H1 (cell line): ENCODE measurements around the gene VAT1L. TPM values are rescaled to one million over a fixed set of nuclear protein-coding genes. Genes with fewer than 3 reads are reported as not detected.

Experiments used
- CTCF ChIA-PET: fragments of 300-600 bp; sonication (Branson Sonifier 250); formaldehyde crosslinking; loops from one replicate; lab custom pipeline; 2021; ENCODE audit not compliant: partially characterized antibody; lab: Charles Lee
- POLR2A ChIA-PET: fragments of 300-600 bp; sonication (Branson Sonifier 250); formaldehyde crosslinking; loops from one replicate; lab custom pipeline; 2021; ENCODE audit warnings: inconsistent platforms; ENCODE audit not compliant: partially characterized antibody; lab: Charles Lee
- DNase-seq, 2 experiments: peaks; one replicate each; pipeline versions ENCODE4 v3.0.0 to v3.0.0-alpha.2; 2010 to 2022; ENCODE audit warnings: low spot score in 2 of 2, low read depth in 1 of 2, mixed read lengths in 1 of 2
- FAIRE-seq: peaks from 2 replicates; lab custom pipeline; 2011; peaks lifted over from hg19 to GRCh38; lab: Jason Lieb, UNC
- H2AFZ ChIP-seq: 2 replicates; pipeline ENCODE4 v1.8.1; 2012; ENCODE audit warnings: low read length, inconsistent platforms
- H2AK5ac ChIP-seq: 2 replicates; pipeline ENCODE4 v1.6.1; 2013; ENCODE audit warnings: low read depth, low read length
- H2BK120ac ChIP-seq: replicated peaks from 2 replicates; pipeline ENCODE3; 2013; ENCODE audit warnings: low read depth, low read length, inconsistent platforms
- H2BK12ac ChIP-seq: 2 replicates; pipeline ENCODE4 v1.6.1; 2013; ENCODE audit warnings: low read depth, low read length
- H2BK15ac ChIP-seq: 2 replicates; pipeline ENCODE4 v1.6.1; 2013; ENCODE audit warnings: low read length
- H2BK20ac ChIP-seq: 2 replicates; pipeline ENCODE4 v1.6.1; 2013; ENCODE audit warnings: low read length
- H2BK5ac ChIP-seq: 2 replicates; pipeline ENCODE4 v1.6.1; 2013; ENCODE audit warnings: low read depth, low read length
- H3K14ac ChIP-seq: 2 replicates; pipeline ENCODE4 v1.6.1; 2013; ENCODE audit warnings: inconsistent platforms; ENCODE audit not compliant: insufficient read length
- H3K18ac ChIP-seq: 2 replicates; pipeline ENCODE4 v1.6.1; 2013; ENCODE audit warnings: low read length; ENCODE audit errors: extremely low read depth
- H3K23ac ChIP-seq: 2 replicates; pipeline ENCODE4 v1.6.1; 2013; ENCODE audit warnings: inconsistent platforms; ENCODE audit not compliant: insufficient read length
- H3K23me2 ChIP-seq: 2 replicates; pipeline ENCODE4 v1.6.1; 2013; ENCODE audit warnings: low read depth, low read length
- H3K27ac ChIP-seq: 2 replicates; pipeline ENCODE4 v1.6.1; 2011; ENCODE audit warnings: low read depth, low read length, inconsistent platforms
- H3K27me3 ChIP-seq, 4 experiments: replicated peaks in 1 of 4; 1 replicate in 1 of 4; 2 replicates in 3 of 4; pipeline versions ENCODE4 v1.6.1 to v1.8.1; 2011 to 2013; ENCODE audit warnings: low read length in 3 of 4, mild to moderate bottlenecking in 3 of 4, inconsistent platforms in 2 of 4, mixed read lengths in 2 of 4, moderate library complexity in 1 of 4; ENCODE audit not compliant: control insufficient read depth in 3 of 4, insufficient read depth in 3 of 4; ENCODE audit errors: extremely low read depth in 1 of 4
- H3K36me3 ChIP-seq, 4 experiments: 2 replicates each; pipeline versions ENCODE4 v1.6.1 to v1.8.1; 2011 to 2013; ENCODE audit warnings: mild to moderate bottlenecking in 4 of 4, low read length in 3 of 4, moderate library complexity in 2 of 4, control low read depth in 1 of 4, inconsistent platforms in 1 of 4; ENCODE audit not compliant: insufficient read depth in 4 of 4, control insufficient read depth in 2 of 4
- H3K4ac ChIP-seq: replicated peaks from 2 replicates; pipeline ENCODE3; 2013; ENCODE audit warnings: low read length, low read depth, mixed read lengths, inconsistent platforms; ENCODE audit not compliant: insufficient read length
- H3K4me1 ChIP-seq, 4 experiments: replicated peaks in 1 of 4; 1 replicate in 1 of 4; 2 replicates in 3 of 4; pipeline versions ENCODE4 v1.6.1 to v1.8.1; 2011 to 2013; ENCODE audit warnings: low read length in 3 of 4, inconsistent platforms in 2 of 4, mixed read lengths in 1 of 4; ENCODE audit not compliant: insufficient read depth in 4 of 4, control insufficient read depth in 3 of 4
- H3K4me2 ChIP-seq, 2 experiments: 2 replicates each; pipeline versions ENCODE4 v1.6.1 to v1.8.1; 2011 to 2013; ENCODE audit warnings: low read depth in 2 of 2, low read length in 2 of 2, control low read depth in 1 of 2, inconsistent platforms in 1 of 2, mild to moderate bottlenecking in 1 of 2; ENCODE audit not compliant: insufficient read depth in 1 of 2
- H3K4me3 ChIP-seq, 4 experiments: fragments of 200-600, 300-600 bp in 1 of 4; sonication (generic), shearing (Covaris generic), sonication (Bioruptor Twin) in 1 of 4; 2 replicates each; pipeline versions ENCODE4 v1.5.1 to v1.8.1; 2011 to 2016; ENCODE audit warnings: low read length in 4 of 4, low read depth in 3 of 4, control low read depth in 2 of 4, inconsistent platforms in 2 of 4, mild to moderate bottlenecking in 2 of 4, mixed read lengths in 1 of 4, moderate library complexity in 1 of 4; ENCODE audit not compliant: insufficient read depth in 2 of 4; ENCODE audit errors: extremely low read depth in 1 of 4
- H3K56ac ChIP-seq: replicated peaks from 2 replicates; pipeline ENCODE3; 2013; ENCODE audit warnings: low read depth, mild to moderate bottlenecking, mixed read lengths, low read length, inconsistent platforms; ENCODE audit not compliant: insufficient read length
- H3K79me1 ChIP-seq: 2 replicates; pipeline ENCODE4 v1.6.1; 2013; ENCODE audit warnings: low read depth, low read length, control low read depth
- H3K79me2 ChIP-seq, 2 experiments: 2 replicates each; pipeline versions ENCODE4 v1.6.1 to v1.8.1; 2012 to 2013; ENCODE audit warnings: low read length in 2 of 2, mild to moderate bottlenecking in 2 of 2, inconsistent platforms in 1 of 2; ENCODE audit not compliant: insufficient read depth in 2 of 2, control insufficient read depth in 1 of 2
- H3K9ac ChIP-seq, 4 experiments: replicated peaks in 1 of 4; 1 replicate in 1 of 4; 2 replicates in 3 of 4; pipeline versions ENCODE4 v1.6.1 to v1.8.1; 2011 to 2013; ENCODE audit warnings: low read depth in 3 of 4, low read length in 3 of 4, control low read depth in 2 of 4, mild to moderate bottlenecking in 2 of 4, moderate library complexity in 2 of 4, inconsistent platforms in 1 of 4; ENCODE audit errors: extremely low read depth in 1 of 4
- H3K9me3 ChIP-seq, 2 experiments: 2 replicates each; pipeline versions ENCODE4 v1.6.1 to v1.8.1; 2012 to 2013; ENCODE audit warnings: mild to moderate bottlenecking in 2 of 2, moderate library complexity in 2 of 2, control low read depth in 1 of 2, inconsistent platforms in 1 of 2, low read depth in 1 of 2, low read length in 1 of 2, mixed read lengths in 1 of 2; ENCODE audit not compliant: insufficient read depth in 2 of 2
- H4K20me1 ChIP-seq, 2 experiments: replicated peaks in 1 of 2; 2 replicates each; pipeline versions ENCODE3 to v1.8.1; 2011 to 2013; ENCODE audit warnings: inconsistent platforms in 2 of 2, low read length in 2 of 2, mild to moderate bottlenecking in 1 of 2; ENCODE audit not compliant: insufficient read depth in 2 of 2, control insufficient read depth in 1 of 2
- H4K5ac ChIP-seq: 2 replicates; pipeline ENCODE4 v1.6.1; 2013; ENCODE audit warnings: low read length, low read depth, mixed read lengths, inconsistent platforms; ENCODE audit not compliant: insufficient read length
- H4K8ac ChIP-seq: 2 replicates; pipeline ENCODE4 v1.8.0; 2013; ENCODE audit warnings: mild to moderate bottlenecking, moderate library complexity, low read length, inconsistent platforms; ENCODE audit not compliant: insufficient read depth; ENCODE audit errors: extremely low read depth
- H4K91ac ChIP-seq: replicated peaks from 2 replicates; pipeline ENCODE3; 2013; ENCODE audit warnings: low read length, mixed read lengths, inconsistent platforms; ENCODE audit not compliant: insufficient read length
- CBX8 ChIP-seq: fragments of 300-800, 300-1000 bp; sonication (generic); IDR thresholded peaks from 2 replicates; pipeline ENCODE4 v1.7.1; 2016; ENCODE audit warnings: low read depth, low read length, borderline replicate concordance
- EZH2 ChIP-seq: fragments of 200-600 bp; sonication (generic); IDR thresholded peaks from 2 replicates; pipeline ENCODE4 v1.7.1; 2012; ENCODE audit warnings: low read depth, mild to moderate bottlenecking, moderate library complexity, low read length, inconsistent platforms; ENCODE audit not compliant: severe bottlenecking
- HDAC2 ChIP-seq, 2 experiments: fragments of 300-600 bp in 1 of 2; sonication (generic) in 1 of 2; IDR thresholded peaks; 2 replicates each; pipeline ENCODE4 v1.6.1; 2011 to 2012; ENCODE audit warnings: low read depth in 2 of 2, low read length in 2 of 2, mild to moderate bottlenecking in 2 of 2, moderate library complexity in 2 of 2, borderline replicate concordance in 1 of 2, inconsistent platforms in 1 of 2
- KDM1A ChIP-seq: fragments of 200-600, 300-600 bp; sonication (generic); IDR thresholded peaks from 2 replicates; pipeline ENCODE4 v1.7.1; 2016; ENCODE audit warnings: mild to moderate bottlenecking, low read length, borderline replicate concordance
- NRF1 ChIP-seq: IDR thresholded peaks from 2 replicates; pipeline ENCODE4 v1.6.1; 2011; ENCODE audit warnings: mild to moderate bottlenecking, low read depth, low read length, improper control_type of control experiment
- POLR2A ChIP-seq, 2 experiments: IDR thresholded peaks; 1 replicate in 1 of 2; 2 replicates in 1 of 2; pipeline ENCODE4 v1.6.1; 2011; ENCODE audit warnings: low read depth in 2 of 2, low read length in 2 of 2, mild to moderate bottlenecking in 2 of 2; ENCODE audit errors: control extremely low read depth in 1 of 2
- POU5F1 ChIP-seq: IDR thresholded peaks from 2 replicates; pipeline ENCODE4 v1.6.1; 2011; ENCODE audit warnings: low read depth, mild to moderate bottlenecking, low read length, moderate library complexity
- RAD21 ChIP-seq, 2 experiments: IDR thresholded peaks in 1 of 2; conservative IDR thresholded peaks in 1 of 2; 2 replicates each; pipeline ENCODE4 v1.6.1; 2011; ENCODE audit warnings: low read depth in 2 of 2, low read length in 2 of 2, improper control_type of control experiment in 1 of 2, inconsistent platforms in 1 of 2, mild to moderate bottlenecking in 1 of 2, moderate library complexity in 1 of 2
- RBBP5 ChIP-seq: IDR thresholded peaks from 2 replicates; pipeline ENCODE4 v1.7.1; 2012; ENCODE audit warnings: low read depth, mild to moderate bottlenecking, inconsistent platforms, low read length, moderate library complexity, borderline replicate concordance
- TCF12 ChIP-seq: IDR thresholded peaks from 2 replicates; pipeline ENCODE4 v1.6.1; 2011; ENCODE audit warnings: low read depth, mild to moderate bottlenecking, low read length
- TEAD4 ChIP-seq: IDR thresholded peaks from 2 replicates; pipeline ENCODE4 v1.6.1; 2012; ENCODE audit warnings: low read depth, low read length, inconsistent platforms, mixed read lengths
- WGBS, 2 experiments: shearing (Covaris generic) in 1 of 2; methylation state at CpG; one replicate each; pipeline versions ENCODE4 v1.1.6 to v1.1.7; 2013 to 2015; ENCODE audit warnings: low lambda C conversion rate in 2 of 2, mixed read lengths in 2 of 2, inconsistent platforms in 1 of 2, low coverage in 1 of 2, missing lambda C conversion rate in 1 of 2; ENCODE audit not compliant: insufficient replicate concordance in 2 of 2, insufficient coverage in 1 of 2, insufficient read length in 1 of 2; ENCODE audit errors: extremely low coverage in 1 of 2, missing lambda C conversion rate in 1 of 2; 5-methylcytosine and 5-hydroxymethylcytosine counted together
- polyA plus RNA-seq, 7 experiments: library from polyadenylated mRNA; depleted of rRNA in 3 of 7; stranded (reverse) in 5 of 7; unstranded in 2 of 7; fragments of >200 nt in 5 of 7; fragments of 200-250 nt in 2 of 7; gene quantifications; 1 replicate in 5 of 7; 2 replicates in 1 of 7; 4 replicates in 1 of 7; pipeline versions ENCODE4 v1.2.1 to v1.2.3, GENCODE V29; 2011 to 2013; ENCODE audit warnings: missing spikeins in 2 of 7, mixed read lengths in 2 of 7
- total RNA-seq: library from RNA; stranded (reverse); fragmentation: NEBNext Ultra II Directional; extraction: Animal tissue kit (Norgen Biotek cat#: 25700); gene quantifications from 2 replicates; pipeline ENCODE4 v1.2.1, GENCODE V29; 2021
- TF ChIP-seq, protein P1 (sequence below): IDR thresholded peaks from 2 replicates; pipeline ENCODE4 v1.6.1; 2012; ENCODE audit warnings: inconsistent platforms
- TF ChIP-seq, protein P2 (sequence below): IDR thresholded peaks from 2 replicates; pipeline ENCODE4 v1.6.1; 2011; ENCODE audit warnings: low read depth, mild to moderate bottlenecking, low read length; ENCODE audit not compliant: insufficient read depth

The VAT1L gene
- total and polyA plus RNA-seq, 2 of the 8 experiments (the other 6 are each of a cell fraction or from before 2014, with no cell fraction given) = 46.3 to 48.2 TPM

DNA sequence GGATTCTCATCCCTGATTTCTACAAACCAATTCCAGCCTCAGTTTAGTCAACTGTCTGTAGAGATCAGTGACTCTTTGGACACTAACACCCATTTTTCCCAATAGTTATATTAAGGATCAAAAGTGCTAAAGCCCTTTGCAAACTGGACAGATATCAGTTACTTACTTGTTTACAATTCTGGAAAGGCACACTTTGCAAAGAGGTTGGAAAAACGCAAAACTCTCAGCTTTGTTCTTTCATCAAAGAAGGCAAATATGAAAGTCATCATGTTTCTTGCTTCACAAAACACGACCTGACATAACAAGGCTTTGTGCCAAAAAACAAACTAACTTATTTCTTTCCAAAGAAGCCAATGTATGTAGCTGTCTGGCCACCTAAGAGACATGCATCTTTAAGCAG is 26.1 kb upstream of the VAT1L start:
- no peak overlapping the region for H2BK20ac ChIP-seq
- H4K91ac ChIP-seq = no peak overlapping the region
- H3K27me3 ChIP-seq = peaks cover 0 to 2% (median 0%) of the 10 kb centered on the region in 4 experiments; a peak in 1 of 7 replicates
- no peaks in the 10 kb centered on the region for H3K79me2 ChIP-seq
- H3K9me3 ChIP-seq = no peaks in the 10 kb centered on the region
- H4K8ac ChIP-seq = no peak overlapping the region
- ChIA-PET POLR2A (no interaction called here), CTCF (interaction anchor here (0.6 to 1.2 kb wide), 2 partner anchors 21 to 194 kb away, joined by 4 read pairs; no protein-coding TSS in a partner anchor)
- FAIRE-seq (no peak), DNase-seq (no peak)
- no peak overlapping the region for H2BK5ac ChIP-seq
- H3K9ac ChIP-seq = no peak overlapping the region
- H2AFZ ChIP-seq = no peak overlapping the region
- no peak overlapping the region for H3K4me3 ChIP-seq
- H2BK12ac ChIP-seq = no peak overlapping the region
- H2BK120ac ChIP-seq = no peak overlapping the region
- no peak overlapping the region for H3K27ac ChIP-seq
- H3K23me2 ChIP-seq = no peaks in the 10 kb centered on the region
- no peaks in the 10 kb centered on the region for H3K36me3 ChIP-seq
- no peak overlapping the region for H3K14ac ChIP-seq
- no peak overlapping the region for H3K4ac ChIP-seq
- H3K4me1 ChIP-seq = no peaks in the 10 kb centered on the region
- no peak overlapping the region for H2AK5ac ChIP-seq
- no peak overlapping the region for H2BK15ac ChIP-seq
- no peaks in the 10 kb centered on the region for H4K20me1 ChIP-seq
- H3K18ac ChIP-seq = no peak overlapping the region
- H3K4me2 ChIP-seq = no peak overlapping the region
- H3K56ac ChIP-seq = no peak overlapping the region
- H4K5ac ChIP-seq = no peak overlapping the region
- H3K23ac ChIP-seq = no peak overlapping the region
- H3K79me1 ChIP-seq = no peaks in the 10 kb centered on the region
- WGBS, 2 experiments = 55% methylated on average over 2 of the region's 2 CpGs; no CpG with 5 or more reads in 1 of the 2 experiments
- TF ChIP-seq POU5F1 (no peak), POLR2A (IDR thresholded peaks at IDR 0.05; ENCODE audit: control extremely low read depth in 1 of 2, low read depth in 2 of 2, low read length in 2 of 2) (no peak), EZH2 (no peak), CBX8 (no peak), RAD21 (IDR thresholded peaks at IDR 0.05 in 1 of 2, conservative IDR thresholded peaks at IDR 0.05 in 1 of 2; ENCODE audit: low read depth in 2 of 2, low read length in 2 of 2) (no peak), RBBP5 (no peak), NRF1 (no peak), TEAD4 (no peak), HDAC2 (IDR thresholded peaks at IDR 0.05; ENCODE audit: borderline replicate concordance in 1 of 2, low read depth in 2 of 2, low read length in 2 of 2) (no peak), KDM1A (no peak), TCF12 (no peak)
- TF ChIP-seq, protein P1, sequence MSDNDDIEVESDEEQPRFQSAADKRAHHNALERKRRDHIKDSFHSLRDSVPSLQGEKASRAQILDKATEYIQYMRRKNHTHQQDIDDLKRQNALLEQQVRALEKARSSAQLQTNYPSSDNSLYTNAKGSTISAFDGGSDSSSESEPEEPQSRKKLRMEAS = no peak
- TF ChIP-seq, protein P2, sequence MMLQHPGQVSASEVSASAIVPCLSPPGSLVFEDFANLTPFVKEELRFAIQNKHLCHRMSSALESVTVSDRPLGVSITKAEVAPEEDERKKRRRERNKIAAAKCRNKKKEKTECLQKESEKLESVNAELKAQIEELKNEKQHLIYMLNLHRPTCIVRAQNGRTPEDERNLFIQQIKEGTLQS = no peak
